T-helper 22 cell (primary cell): ENCODE data around the gene GMEB1.
"Not testable (repeated sequence)": the region's sequence is repeated elsewhere in the genome, so short reads cannot be mapped to it uniquely, and the experiment has no call there.

Source experiments
- DNase-seq: peaks from one replicate; pipeline ENCODE4 v3.0.0-alpha.2; 2020; ENCODE audit warnings: low read depth

The GMEB1 gene, protein sequence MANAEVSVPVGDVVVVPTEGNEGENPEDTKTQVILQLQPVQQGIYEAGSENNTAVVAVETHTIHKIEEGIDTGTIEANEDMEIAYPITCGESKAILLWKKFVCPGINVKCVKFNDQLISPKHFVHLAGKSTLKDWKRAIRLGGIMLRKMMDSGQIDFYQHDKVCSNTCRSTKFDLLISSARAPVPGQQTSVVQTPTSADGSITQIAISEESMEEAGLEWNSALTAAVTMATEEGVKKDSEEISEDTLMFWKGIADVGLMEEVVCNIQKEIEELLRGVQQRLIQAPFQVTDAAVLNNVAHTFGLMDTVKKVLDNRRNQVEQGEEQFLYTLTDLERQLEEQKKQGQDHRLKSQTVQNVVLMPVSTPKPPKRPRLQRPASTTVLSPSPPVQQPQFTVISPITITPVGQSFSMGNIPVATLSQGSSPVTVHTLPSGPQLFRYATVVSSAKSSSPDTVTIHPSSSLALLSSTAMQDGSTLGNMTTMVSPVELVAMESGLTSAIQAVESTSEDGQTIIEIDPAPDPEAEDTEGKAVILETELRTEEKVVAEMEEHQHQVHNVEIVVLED

DNA sequence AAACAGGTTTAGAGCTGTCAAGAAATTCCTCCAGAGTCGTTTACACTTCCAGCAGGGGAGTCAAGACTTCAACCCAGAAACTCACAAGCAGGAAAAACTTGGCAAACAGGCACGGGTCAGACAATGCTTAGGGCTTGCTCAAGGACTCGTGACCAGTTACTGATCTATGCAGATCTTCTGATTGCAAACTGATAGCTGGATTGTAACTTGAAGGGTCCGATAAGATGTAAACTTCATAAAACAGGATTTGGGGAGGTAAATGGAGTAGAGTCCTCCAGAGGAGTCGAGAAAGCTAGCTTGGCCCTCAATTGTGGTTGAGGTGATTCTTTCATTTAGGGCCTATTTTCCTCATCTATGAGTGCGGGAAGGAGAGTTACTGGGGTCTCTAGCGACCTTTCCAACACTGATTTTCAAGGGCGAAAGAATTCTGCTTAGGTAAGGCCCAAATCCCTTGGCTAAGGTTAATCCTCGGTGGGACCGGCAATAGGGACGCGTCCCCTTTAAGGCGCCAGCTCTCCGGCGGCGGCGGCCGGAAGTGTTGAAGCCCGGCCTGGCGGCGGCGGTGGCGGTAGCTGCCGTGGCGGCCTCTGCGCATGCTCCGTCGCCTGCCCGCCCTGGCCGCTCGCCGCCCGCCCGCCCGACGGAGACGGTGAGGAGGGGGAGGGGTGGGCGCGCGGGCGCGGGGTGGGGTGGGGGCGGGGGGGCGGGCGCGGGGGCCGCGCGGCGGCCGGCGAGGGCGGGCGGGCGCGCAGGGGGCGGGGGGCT is at the start of gene GMEB1:
TSS of gene GMEB1 (plus strand) at position 594 of the 765 bp plus-strand sequence. CDS start 14,829 bp downstream, outside the sequence.
- DNase-seq, result peak; percentile 73

DNA sequence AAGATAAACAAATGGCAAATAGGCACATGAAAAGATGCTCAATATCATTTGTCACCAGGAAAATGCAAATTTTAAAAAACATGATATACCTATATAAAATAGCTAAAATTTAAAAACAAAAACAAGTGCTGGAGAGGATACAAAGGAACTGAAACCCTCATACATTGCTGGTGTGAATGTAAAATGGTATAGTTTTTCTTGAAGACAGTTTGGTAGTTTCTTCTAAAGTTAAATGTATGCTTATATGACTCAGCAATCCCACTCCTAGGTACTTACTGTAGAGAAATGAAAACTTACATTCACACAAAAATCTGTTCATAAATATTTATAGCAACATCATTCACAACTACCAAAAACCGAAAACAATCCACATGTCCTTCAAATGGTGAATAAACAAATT is 36.9 kb upstream of the GMEB1 start:
- DNase-seq, result no peak

DNA sequence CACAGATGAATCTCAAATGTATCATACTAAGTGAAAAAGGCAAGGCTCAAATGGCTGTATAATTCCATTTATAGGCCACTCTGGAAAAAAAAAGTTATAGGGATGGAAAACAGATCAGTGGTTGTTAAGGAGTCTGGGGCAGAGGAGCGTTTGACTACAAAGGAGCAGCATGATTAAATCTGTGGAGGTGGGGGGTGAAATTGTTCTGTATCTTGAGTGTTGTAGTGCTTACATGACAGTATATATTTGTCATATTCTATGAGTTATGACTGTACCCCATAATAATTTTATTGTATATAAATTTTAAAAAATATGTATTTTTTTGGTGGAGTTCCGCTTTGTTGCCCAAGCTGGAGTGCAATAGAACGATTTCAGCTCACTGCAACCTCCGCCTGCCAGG is 36.0 kb upstream of the GMEB1 start:
- no peak for DNase-seq

DNA sequence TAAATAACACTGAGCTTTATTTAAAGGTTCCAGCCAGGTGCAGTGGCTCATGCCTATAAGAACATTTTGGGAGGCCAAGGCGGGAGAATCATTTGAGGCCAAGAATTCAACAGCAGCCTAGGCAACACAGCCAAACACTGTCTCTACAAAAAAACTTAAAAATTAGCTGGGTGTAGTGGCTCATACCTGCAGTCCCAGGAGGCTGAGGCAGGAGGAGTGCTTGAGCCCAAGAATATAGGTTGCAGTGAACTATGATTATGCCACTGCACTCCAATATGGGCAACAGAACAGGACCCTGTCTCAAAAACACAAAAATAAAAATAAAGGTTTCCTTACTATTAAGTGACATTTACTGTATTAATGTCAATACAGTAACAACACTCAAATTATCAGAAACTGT is 27.8 kb upstream of the GMEB1 start:
- DNase-seq, result no peak

DNA sequence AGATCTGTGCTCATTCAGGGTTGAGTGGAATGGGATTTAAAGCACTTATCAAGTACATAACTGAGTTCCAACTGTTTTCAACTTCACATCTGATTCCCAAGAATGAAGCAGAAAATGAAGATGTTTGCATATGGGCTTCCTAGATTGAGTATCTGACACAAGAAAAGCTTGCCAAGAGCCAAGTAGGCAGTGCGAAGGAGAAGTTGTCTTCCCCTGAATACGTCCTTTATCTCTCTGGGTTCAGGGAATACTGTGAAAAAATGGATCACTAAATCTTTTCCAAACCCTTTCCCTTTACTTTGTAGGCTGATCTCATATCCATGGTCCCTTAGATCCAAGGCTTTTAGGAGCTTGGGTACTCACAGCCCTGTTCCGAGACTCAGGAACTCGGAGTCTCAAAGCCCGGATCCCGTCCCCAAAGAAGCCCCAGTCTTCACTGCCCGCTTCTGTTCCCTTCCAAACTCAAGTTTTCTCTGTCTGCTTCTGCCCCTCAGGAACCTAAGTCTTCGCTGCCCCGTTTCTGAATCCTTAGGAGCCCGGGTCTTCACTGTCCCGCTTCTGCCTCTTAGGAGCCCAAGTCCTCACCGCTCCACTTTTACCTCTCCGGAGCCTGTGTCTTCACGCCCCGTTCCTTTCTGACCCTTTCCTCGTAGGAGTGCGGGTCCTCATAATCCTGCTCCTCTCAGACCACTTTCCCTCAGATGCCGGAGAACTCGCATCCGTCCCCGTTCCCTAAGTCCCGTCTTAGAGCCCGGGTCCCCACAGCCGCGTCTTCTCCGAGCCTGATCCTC is 26.3 kb upstream of the GMEB1 start:
- no peak for DNase-seq

DNA sequence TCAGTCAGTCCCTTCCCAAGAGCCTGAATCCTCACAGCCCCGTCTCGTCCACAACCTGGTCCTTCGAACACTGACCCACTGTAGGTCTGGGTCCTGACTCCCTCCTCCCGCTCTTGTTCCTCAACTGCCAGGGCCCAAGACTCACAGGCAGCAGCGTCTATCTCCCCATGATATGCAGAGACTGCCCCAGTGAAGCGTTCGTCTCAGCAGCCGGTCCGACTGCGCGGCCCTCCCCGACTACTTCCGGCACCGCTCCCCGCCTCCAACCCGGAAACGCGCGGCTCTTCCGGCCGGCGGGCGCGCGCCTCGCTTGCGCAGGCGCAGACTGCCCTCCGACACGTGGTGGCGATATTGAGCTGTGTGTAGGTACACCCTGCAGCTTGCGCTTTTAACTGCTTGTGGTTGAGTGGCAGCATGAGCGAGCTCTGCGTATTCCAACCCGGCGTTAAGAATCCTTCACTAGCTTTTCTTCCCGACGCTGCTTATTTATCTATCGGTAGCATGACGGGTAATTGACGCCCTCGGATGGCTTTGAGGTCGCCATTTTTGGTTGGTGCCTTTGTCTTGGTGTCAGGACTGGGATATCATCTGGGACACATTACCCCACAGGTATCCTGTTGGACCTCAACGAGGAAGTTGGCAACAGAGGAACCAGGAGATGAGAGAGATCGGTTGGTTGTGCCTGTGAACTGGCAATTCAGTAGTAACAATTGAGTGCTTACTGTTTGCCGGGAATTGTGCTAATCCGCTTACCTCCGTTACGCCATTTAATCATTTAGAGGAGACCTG is 25.5 kb upstream of the GMEB1 start, which contains the start of gene TAF12:
TSS of gene TAF12 (minus strand) at position 221 of the 789 bp plus-strand sequence. CDS start 20,986 bp downstream, outside the sequence.
- DNase-seq, result peak; percentile 86

DNA sequence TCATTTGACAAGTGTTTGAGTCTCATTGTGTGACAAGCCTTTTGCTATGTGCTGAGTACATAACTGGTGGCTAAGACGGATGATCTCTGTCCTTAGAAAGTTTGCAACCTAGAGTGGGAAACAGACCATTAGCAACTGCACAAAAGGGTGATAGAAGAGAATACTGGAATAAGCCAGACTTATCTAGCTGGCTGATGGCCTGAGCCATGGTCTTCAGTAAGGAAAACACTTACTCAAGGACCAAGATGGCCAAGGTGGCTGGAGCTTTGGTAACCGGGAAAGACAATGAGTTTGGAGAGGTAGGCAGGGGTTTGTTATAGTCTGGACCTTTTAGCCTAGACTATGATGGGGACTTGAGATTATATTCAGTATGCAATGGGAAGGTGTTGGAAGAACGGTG is 24.1 kb upstream of the GMEB1 start:
- no peak for DNase-seq

DNA sequence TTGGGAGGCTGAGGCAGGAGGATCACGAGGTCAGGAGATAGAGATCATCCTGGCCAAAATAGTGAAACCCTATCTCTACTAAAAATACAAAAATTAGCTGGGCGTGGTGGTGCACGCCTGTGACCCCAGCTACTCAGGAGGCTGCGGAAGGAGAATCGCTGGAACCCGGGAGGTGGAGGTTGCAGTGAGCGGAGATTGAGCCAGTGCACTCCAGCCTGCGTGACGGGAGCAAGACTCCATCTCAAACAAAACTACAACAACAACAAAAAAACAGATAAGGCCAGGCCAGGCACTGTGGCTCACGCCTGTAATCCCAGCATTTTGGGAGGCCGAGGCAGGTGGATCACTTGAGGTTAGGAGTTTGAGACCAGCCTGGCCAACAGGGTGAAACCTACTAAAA is 23.2 kb upstream of the GMEB1 start:
- not testable (repeated sequence) for DNase-seq

DNA sequence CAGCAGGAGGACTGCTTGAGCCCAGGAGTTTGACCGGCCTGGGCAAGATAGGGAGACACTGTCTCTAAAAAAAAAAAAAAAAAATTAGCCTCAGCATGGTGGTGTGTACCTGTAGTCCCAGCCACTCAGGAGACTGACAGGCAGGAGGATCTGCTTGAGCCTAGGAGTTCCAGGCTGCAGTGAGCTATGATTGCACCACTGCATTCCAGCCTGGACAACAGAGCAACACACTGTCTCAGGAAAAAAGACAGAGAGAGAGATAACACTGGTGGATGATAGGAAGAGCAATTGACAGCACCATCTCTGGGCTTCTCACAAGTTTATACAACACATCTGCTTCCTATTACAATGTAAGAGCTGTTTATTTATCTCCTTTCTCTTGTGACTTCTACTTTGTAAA is 22.5 kb upstream of the GMEB1 start:
- DNase-seq, result no peak

DNA sequence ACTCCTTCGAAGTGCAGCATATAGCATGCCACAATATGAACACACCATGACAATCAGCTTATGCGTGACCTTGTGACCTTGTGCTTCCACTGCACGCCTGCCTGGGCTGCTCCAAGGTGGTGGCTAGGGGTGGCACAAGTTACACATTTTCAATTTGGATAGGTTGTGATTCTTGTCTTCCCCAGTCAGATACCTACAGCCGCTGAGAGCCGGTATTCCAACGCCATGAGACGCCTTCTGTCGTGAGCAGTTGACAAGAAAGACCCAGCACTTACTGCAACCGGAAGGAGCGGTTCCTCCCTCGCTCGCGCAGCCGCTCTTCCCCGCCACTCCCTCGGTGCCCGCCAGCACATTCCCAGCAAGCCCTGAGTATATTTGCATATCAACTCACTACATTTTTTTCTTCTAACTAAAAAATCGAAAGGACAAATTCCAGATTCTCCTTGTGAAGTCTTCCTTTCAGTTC is 20.5 kb upstream of the GMEB1 start:
- peak; percentile 85 for DNase-seq

DNA sequence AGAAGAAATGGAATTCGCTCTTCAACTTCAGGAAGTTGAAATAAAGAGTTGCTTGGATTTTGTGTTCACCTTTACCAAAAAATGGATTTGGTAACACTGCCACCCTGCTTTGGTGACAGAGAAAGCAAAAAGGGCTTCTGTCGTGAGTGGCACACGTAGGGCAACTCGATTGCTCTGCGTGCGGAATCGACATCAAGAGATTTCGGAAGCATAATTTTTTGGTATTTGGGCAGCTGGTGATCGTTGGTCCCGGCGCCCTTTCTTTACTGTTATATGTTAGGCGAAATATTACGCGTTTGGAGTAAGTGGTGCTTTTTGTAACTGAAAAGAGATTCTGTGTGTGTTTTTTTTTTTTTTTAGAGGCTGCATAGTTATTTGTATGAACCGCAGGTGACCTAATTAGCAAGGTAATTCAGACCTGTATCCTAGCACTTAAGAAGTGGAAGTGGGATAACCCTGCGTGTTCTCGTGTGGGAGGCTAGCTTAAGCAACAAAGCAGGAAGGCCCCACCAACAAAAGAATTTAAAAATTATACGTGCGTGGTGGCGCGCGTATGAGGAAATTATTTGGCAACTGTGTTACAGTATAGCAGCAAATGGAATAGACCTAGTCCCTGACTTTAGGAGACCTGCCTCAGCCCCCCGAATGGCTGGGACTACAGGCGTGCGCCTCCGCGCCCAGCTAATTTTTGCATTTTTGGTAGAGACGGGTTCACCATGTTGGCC is 19.9 kb upstream of the GMEB1 start, which contains the start of gene RNU11:
TSS of gene RNU11 (plus strand) at position 127 of the 725 bp plus-strand sequence.
- peak; percentile 71 for DNase-seq

DNA sequence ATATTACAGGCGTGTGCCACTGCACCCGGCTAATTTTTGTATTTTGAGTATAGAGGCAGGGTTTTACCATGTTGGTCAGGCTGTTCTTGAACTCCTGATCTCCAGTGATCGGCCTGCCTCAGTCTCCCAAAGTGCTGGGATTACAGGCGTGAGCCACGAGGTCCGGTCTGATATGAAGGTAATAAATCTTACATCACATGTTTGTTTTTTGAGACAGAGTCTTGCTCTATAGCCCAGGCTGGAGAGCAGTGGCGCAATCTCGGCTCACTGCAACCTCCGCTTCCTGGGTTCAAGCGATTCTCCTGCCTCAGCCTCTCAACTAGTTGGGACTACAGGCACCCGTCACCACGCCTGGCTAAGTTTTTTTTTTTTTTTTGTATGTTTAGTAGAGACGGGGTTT is 15.5 kb upstream of the GMEB1 start:
- DNase-seq, result not testable (repeated sequence)

DNA sequence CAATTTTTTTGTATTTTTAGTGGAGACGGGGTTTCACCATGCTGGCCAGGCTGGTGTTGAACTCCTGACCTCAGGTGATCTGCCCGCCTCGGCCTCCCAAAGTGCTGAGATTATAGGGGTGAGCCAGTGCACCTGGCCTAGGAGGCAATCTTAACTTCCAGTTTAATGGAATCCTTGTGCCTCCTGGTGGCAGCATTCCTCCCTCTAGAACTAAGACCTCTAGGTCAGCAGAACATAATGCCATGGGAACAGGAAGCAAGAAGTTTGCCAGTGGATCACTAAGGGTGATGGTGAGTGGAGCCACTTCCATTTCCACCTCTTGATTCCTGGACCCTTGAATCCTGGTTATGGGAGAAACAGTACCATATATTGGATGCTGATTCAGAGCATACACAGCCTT is 14.7 kb upstream of the GMEB1 start:
- not testable (repeated sequence) for DNase-seq

DNA sequence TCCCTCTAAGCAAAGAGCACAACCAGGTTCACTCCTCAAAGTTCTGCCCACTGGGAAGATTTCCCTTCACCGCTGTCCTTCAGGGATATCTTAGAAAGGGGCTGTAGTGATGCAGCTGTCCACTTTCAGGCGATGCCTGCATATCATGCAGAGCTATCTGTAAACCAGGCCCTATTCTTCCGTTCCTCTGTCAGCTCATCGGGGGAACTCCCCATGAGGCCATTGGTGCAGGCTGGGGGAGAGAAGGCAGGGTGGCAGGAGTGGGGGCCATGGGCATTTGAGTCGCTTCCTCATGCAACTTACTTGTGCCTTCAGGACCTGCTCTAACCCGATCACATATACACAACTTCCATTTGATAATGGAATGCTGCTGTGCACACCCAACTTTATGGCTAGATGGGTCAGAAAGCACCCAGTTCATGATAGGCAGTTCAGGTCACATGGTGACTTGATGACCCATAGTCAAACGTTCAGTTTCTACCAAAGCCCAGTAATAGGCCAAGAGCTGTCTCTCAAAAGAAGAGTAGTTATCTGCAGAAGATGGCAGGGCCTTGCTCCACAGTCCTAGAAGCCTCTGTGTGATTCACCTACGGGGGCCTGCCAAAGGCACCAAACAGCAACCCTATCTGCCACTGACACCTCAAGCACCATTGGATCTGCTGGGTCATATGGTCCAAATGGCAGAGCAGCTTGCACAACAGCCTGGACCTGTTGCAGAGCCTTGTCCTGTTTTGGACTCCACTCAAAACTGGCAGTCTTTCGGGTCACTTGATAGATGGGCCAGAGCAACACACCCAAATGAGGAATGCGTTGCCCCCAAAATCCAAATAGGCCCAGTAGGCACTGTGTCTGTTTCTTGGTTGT is 12.9 kb upstream of the GMEB1 start:
- DNase-seq, result not testable (repeated sequence)

DNA sequence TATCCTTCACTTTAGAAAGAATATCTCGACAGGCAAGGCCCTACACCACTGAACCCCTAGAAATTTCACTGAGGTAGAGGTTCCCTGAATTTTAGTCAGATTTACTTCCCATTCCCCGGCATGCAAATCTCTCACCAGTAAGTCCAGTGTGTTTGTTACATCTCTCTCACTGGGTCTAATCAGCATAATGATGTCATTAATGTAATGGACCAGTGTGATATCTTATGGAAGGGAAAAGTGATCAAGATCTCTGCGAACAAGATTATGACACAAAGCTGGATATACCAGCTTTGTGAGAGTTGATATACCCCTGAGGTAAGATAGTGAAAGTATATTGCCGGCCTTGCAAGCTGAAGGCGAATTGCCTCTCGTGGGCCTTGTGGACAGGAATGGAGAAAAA is 12.2 kb upstream of the GMEB1 start:
- no peak for DNase-seq

DNA sequence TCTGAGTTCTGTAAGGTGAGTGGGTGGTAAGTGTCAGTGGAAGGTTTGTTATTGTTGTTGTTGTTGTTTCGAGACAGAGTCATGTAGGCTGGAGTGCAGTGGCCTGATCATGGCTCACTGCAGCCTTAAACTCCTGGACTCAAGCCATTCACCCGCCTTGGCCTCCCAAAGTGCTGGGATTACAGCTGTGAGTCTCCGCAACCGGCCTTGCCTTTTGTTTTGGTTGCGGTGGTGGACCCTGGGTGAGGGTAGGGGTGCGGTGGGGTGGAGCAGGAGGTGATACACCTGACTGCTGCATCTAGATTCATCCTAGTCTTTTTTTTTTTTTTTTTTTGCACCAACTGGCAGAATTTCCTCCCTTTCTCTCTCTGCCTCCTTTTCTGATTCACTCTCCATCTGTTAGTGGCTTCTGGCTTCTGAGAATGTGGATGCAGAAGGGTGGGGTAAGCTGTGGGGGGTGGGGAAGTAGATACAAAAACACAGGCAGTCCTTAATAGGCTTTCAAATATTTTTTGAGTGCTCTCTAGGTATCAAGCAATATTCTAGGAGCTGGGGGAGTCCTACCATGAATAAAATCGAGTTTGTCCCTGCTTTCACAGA is 4.6 kb upstream of the GMEB1 start:
- DNase-seq, result no peak

DNA sequence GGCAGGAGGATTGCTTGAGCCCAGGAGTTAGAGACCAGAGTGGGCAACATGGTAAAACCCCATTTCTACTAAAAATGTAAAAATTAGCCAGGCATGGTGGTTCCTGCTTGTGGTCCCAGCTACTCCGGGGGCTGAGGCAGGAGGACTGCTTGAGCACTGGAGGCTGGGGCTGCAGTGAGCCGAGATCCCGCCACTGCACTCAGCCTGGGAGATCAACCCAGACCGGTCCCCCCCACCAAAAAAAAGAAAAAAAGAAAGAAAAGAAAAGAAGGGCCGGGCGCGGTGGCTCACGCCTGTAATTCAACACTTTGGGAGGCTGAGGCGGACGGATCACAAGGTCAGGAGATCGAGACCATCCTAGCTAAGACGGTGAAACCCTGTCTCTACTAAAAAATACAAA is 1.8 kb upstream of the GMEB1 start:
- DNase-seq, result no peak

DNA sequence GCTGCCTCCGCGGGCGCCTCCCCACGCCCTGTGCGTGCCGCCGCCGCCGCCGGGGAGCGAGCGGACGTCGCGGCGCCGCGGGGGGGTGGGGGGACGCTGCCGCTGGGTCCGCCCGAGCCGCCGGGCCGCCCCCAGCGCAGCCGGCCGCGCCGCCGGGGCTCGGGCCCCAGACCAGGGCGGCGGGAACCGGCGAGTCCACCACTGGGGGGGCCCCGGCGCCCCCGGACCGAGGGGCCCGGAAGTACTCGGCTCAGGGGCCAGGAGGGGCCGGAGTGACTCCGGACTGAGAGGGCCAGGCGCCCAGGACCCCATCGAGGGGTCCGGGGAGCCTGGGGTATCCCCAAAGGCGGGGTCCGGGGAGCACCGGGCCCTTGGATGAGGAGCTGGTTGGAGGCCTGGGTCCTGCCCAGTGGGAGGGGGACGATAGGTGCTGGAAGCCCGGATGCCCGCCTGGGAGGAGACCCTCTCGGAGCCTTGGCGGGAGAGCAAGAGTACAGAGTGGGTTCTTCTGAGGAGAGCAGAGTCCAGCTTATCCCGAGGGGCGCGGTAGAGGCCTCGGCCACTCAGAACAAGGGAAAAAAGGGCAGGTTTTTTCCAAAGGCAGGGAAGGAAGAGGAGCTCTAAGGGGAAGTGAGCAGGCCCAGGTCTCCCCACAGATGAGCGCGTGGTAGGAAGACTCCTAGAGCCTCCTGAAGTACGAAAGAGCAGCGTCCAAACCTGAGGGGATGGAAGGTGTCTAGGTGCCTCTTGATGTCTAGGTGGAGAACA is 556 bp downstream of the GMEB1 start:
- peak; percentile 16 for DNase-seq
